T47D (cell line): ENCODE results near the gene PSMC1.

Experiments used
- DNase-seq, 2 experiments: peaks; one replicate each; pipeline versions ENCODE4 v3.0.0 to v3.0.0-alpha.2; 2011 to 2012; ENCODE audit warnings: low read depth in 1 of 2, low spot score in 1 of 2
- JUND ChIP-seq: IDR thresholded peaks from 2 replicates; pipeline ENCODE4 v1.6.1; 2012; ENCODE audit warnings: low read depth
- in situ Hi-C: cut with HindIII; loops from 2 replicates; pipeline ENCODE4 v1.10.0; 2016; ENCODE audit warnings: low sequenced_read_pairs, low pct_unique_long_range_greater_than_20kb

PSMC1 gene

GRCh38 chr14:90266441-90267154 is 10.2 kb downstream of the PSMC1 start:
- TF ChIP-seq JUND: no peak
- DNase-seq: no peak
- in situ Hi-C loops: no loop called here

- TF ChIP-seq JUND: no peak
- no peak for DNase-seq
- in situ Hi-C loops: no loop called here
Observed at GRCh38 chr14:90268420-90268819, 12.1 kb downstream of the PSMC1 start.

- TF ChIP-seq JUND: no peak
- in situ Hi-C loops: no loop called here
- DNase-seq: no peak
Observed at GRCh38 chr14:90272523-90272922, 16.2 kb downstream of the PSMC1 start.

- in situ Hi-C loops: no loop called here
- no peak for TF ChIP-seq JUND
- DNase-seq: no peak
Observed at GRCh38 chr14:90273532-90273931, 17.2 kb downstream of the PSMC1 start.

- no peak for TF ChIP-seq JUND
- in situ Hi-C loops: no loop called here
- DNase-seq: no peak
Observed at GRCh38 chr14:90274019-90274418, 17.7 kb downstream of the PSMC1 start.

GRCh38 chr14:90274808-90275457 is 18.6 kb downstream of the PSMC1 start:
- in situ Hi-C loops: no loop called here
- TF ChIP-seq JUND: no peak
- DNase-seq: no peak

GRCh38 chr14:90275458-90275814 is 19.1 kb downstream of the PSMC1 start:
- DNase-seq: no peak
- in situ Hi-C loops: no loop called here
- TF ChIP-seq JUND: no peak

- in situ Hi-C loops: no loop called here
- no peak for DNase-seq
- no peak for TF ChIP-seq JUND
Observed at GRCh38 chr14:90275820-90276219, 19.5 kb downstream of the PSMC1 start.

GRCh38 chr14:90276646-90277367 is 20.5 kb downstream of the PSMC1 start:
- in situ Hi-C loops: no loop called here
- no peak for DNase-seq
- TF ChIP-seq JUND: no peak

GRCh38 chr14:90277581-90278198 is 21.3 kb downstream of the PSMC1 start:
- in situ Hi-C loops: no loop called here
- DNase-seq: no peak
- no peak for TF ChIP-seq JUND

GRCh38 chr14:90278199-90279175 is 22.1 kb downstream of the PSMC1 start:
- no peak for TF ChIP-seq JUND
- DNase-seq: no peak
- in situ Hi-C loops: no loop called here

GRCh38 chr14:90280096-90280495 is 23.7 kb downstream of the PSMC1 start:
- no peak for TF ChIP-seq JUND
- in situ Hi-C loops: no loop called here

More at GRCh38 chr14:90280096-90280495, 23.7 kb downstream of the PSMC1 start:
- DNase-seq: no peak
